SK-N-MC (cell line): ENCODE results near the gene IL20RA.
"Not testable (repeated sequence)": the region's sequence is repeated elsewhere in the genome, so short reads cannot be mapped to it uniquely, and the experiment has no call there.

ENCODE experiments used
- EZH2 ChIP-seq: fragments of 200-600 bp; sonication (generic); IDR thresholded peaks from one replicate; pipeline ENCODE4 v1.6.1; 2017; ENCODE audit warnings: antibody characterized with exemption
- FOXP2 ChIP-seq: optimal IDR thresholded peaks from 2 replicates; pipeline ENCODE3; 2011; ENCODE audit warnings: mild to moderate bottlenecking, moderate library complexity; ENCODE audit not compliant: insufficient read depth; ENCODE audit errors: extremely low read length, control extremely low read depth
- POLR2AphosphoS5 ChIP-seq: IDR thresholded peaks from 2 replicates; pipeline ENCODE4 v1.6.1; 2012; ENCODE audit warnings: mild to moderate bottlenecking, low read depth, low read length, borderline replicate concordance

- TF ChIP-seq EZH2, POLR2AphosphoS5, FOXP2: not testable (repeated sequence)
These were observed 31.0 kb upstream of the IL20RA start for GRCh38 chr6:137075790-137076189.
